Heart right ventricle (tissue), 16 donors: Measurements from ENCODE around the gene CDH23. TPM values are rescaled to one million over a fixed set of nuclear protein-coding genes. Genes with fewer than 3 reads are reported as not detected.

ENCODE experiments used
- ATAC-seq, 8 donors: fragments of 200-7000 bp; cut with Tn5 transposase; one replicate each; pipeline ENCODE4 v1.9.1; 2020; ENCODE audit warnings: mild to moderate bottlenecking in 8 of 8, moderate library complexity in 8 of 8, moderate number of reproducible peaks in 1 of 8
- DNase-seq, 2 donors: peaks; one replicate each; pipeline ENCODE4 v3.0.0-alpha.2; 2020
- H3K27ac ChIP-seq, 10 donors: fragments of 200-600 bp; sonication (generic) in 2 of 10; one replicate each; pipeline versions ENCODE4 v1.5.0 to v1.8.0; 2020 to 2022; ENCODE audit warnings: mild to moderate bottlenecking in 3 of 10
- H3K27me3 ChIP-seq, 7 donors: fragments of 200-600 bp; one replicate each; pipeline ENCODE4 v1.8.0; 2021 to 2022; ENCODE audit warnings: mild to moderate bottlenecking in 2 of 7
- H3K36me3 ChIP-seq, 9 donors: fragments of 200-600 bp; sonication (generic) in 1 of 9; one replicate each; pipeline versions ENCODE4 v1.5.0 to v1.8.0; 2020 to 2022; ENCODE audit warnings: mild to moderate bottlenecking in 2 of 9
- H3K4me1 ChIP-seq, 9 donors: fragments of 200-600 bp; sonication (generic) in 1 of 9; one replicate each; pipeline versions ENCODE4 v1.5.0 to v1.8.0; 2020 to 2022; ENCODE audit warnings: mild to moderate bottlenecking in 4 of 9
- H3K4me3 ChIP-seq, 10 donors: fragments of 200-600 bp; sonication (generic) in 2 of 10; one replicate each; pipeline versions ENCODE4 v1.5.0 to v1.8.0; 2020 to 2022; ENCODE audit warnings: mild to moderate bottlenecking in 7 of 10, moderate library complexity in 2 of 10
- H3K9me3 ChIP-seq, 11 donors: fragments of 200-600 bp in 10 of 11; sonication (generic) in 2 of 11; one replicate each; pipeline versions ENCODE4 v1.5.0 to v1.8.0; 2013 to 2022; ENCODE audit warnings: mild to moderate bottlenecking in 2 of 11, control low read depth in 1 of 11, moderate library complexity in 1 of 11
- WGBS, 2 donors: extraction: QIAGEN DNeasy Blood & Tissue Kit; methylation state at CpG; one replicate each; pipeline ENCODE4 v1.1.7; 2013; ENCODE audit warnings: inconsistent platforms in 1 of 2; 5-methylcytosine and 5-hydroxymethylcytosine counted together
- intact Hi-C, 10 donors: fragments of 100-400 bp; cut with DNase I; formaldehyde crosslinking; loops; one replicate each; pipeline versions ENCODE4 v1.11.1 to v1.14.2; 2022
- polyA plus RNA-seq, 2 donors: library from polyadenylated mRNA; stranded (reverse); fragments of 200-250 nt; gene quantifications; one replicate each; pipeline ENCODE4 v1.2.3, GENCODE V29; 2013
- total RNA-seq, 10 donors: library from RNA; stranded (reverse); fragmentation: NEBNext Ultra II Directional in 3 of 10; extraction: Animal tissue kit (Norgen Biotek cat#: 25700) in 3 of 10; gene quantifications; one replicate each; pipeline versions ENCODE4 v1.2.1 to v1.2.4, GENCODE V29; 2021 to 2023
- TF ChIP-seq, protein P1 (sequence below), 9 donors: fragments of 200-600 bp; sonication (generic) in 2 of 9; IDR thresholded peaks; one replicate each; pipeline versions ENCODE4 v1.5.0 to v1.8.0; 2021 to 2022; ENCODE audit warnings: antibody characterized with exemption in 9 of 9, mild to moderate bottlenecking in 5 of 9, moderate library complexity in 1 of 9
- donor health status: Arrhythmogenic right ventricular cardiomyopathy.
- donor health status: ischemic (EF 13 %, LVEDD 7.1; RV severe dilation, severe dysfunction).
- donor health status: healthy with polysubstance abuse.
- donor health status: DM: no; HTN: yes; CAD: no.
- donor health status: DM: no; HTN: no; CAD: no.
- donor health status: ischemic (EF 25% LVEDD 6.9; RV normal size, moderate dysfunction).
- donor health status: ischemic (EF 25% LVEDD 5.7; RV mildly dilated, moderate dysfunction).
- donor health status: healthy.
- donor health status: DM: yes; HTN: yes; CAD: no.
- donor health status: Ischemic cardiomyopathy.
- donor health status: ischemic (EF 35%, LVEDD 5.7; RV mildly dilated, moderate dysfunction).
- donor health status: nonischemic (EF 11% LVEDD 7.7; RV severe dilation, severe dysfunction).
- donor health status: DM: yes; HTN: yes; CAD: no.
- donor health status: PGD.
- donor health status: ischemic (EF 29% LVEDD 5.4; RV normal size, mild dysfunction).
- donor health status: nonischemic (EF 23%, LVEDD 6.1; RV moderate dilation, normal function).

The CDH23 gene
- total and polyA plus RNA-seq, 12 donors, result 1.1 to 7.7 (median 4.6) TPM

DNA sequence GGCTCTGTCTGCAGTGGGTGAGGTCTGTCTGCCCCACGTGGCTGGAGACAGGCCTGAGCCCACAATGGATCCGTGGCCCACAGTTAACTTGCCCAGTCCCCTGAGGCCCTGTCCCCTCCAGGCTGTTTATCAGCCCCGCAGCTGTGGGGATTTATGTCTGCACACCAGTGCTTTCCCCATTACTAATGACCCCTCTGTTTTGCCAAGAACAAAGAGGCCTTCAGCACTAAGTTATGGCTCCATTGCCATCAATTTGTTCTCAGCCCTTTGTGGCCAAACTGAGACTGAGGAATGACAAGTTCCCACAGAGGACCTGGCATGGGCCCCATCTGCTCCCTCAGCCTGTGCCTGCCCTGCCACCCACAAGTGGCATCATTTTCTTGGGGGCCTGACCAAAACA, 184.7 kb downstream of the CDH23 start:
- no peak for DNase-seq
- peak in 1 of 8 donors; percentile 5 for ATAC-seq
- intact Hi-C loops, result loop anchor here in 1 of 10 donors (2.0 kb wide), 1 partner anchor 27 kb away; no protein-coding TSS in a partner anchor
- Histone ChIP-seq H3K27me3 (peaks cover 0 to 8% (median 0%) of the 10 kb centered on the region in 7 donors), H3K27ac (no peak overlapping the region), H3K4me1 (no peaks in the 10 kb centered on the region), H3K36me3 (no peaks in the 10 kb centered on the region), H3K9me3 (no peaks in the 10 kb centered on the region), H3K4me3 (no peak overlapping the region)
- TF ChIP-seq, protein P1, sequence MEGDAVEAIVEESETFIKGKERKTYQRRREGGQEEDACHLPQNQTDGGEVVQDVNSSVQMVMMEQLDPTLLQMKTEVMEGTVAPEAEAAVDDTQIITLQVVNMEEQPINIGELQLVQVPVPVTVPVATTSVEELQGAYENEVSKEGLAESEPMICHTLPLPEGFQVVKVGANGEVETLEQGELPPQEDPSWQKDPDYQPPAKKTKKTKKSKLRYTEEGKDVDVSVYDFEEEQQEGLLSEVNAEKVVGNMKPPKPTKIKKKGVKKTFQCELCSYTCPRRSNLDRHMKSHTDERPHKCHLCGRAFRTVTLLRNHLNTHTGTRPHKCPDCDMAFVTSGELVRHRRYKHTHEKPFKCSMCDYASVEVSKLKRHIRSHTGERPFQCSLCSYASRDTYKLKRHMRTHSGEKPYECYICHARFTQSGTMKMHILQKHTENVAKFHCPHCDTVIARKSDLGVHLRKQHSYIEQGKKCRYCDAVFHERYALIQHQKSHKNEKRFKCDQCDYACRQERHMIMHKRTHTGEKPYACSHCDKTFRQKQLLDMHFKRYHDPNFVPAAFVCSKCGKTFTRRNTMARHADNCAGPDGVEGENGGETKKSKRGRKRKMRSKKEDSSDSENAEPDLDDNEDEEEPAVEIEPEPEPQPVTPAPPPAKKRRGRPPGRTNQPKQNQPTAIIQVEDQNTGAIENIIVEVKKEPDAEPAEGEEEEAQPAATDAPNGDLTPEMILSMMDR (IDR thresholded peaks at IDR 0.05), result no peak
- 76 to 78% methylated on average over 3 of the region's 3 CpGs for WGBS, 2 donors

DNA sequence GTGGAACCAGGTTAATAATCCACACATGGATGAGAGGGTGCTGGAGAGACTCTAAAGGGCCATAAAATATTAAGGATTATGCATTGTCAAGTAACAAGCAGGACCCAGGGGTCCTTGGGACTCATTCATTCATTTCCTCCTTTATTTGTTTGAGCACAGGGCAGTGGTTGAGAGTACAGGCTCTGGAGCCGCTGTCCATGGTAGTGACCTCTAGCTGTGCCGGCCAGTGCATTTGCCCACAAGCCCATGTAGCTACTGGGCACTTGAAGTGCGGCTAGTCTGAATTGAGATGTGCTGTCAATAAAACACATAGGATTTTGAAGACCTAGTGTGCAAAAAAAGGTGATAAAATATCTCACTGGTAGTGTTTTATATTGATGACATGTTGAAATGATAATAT, 185.3 kb downstream of the CDH23 start:
- TF ChIP-seq, protein P1 (IDR thresholded peaks at IDR 0.05), result no peak
- H3K36me3 ChIP-seq, result no peaks in the 10 kb centered on the region
- peak in 3 of 8 donors; percentile 55 to 69 (median 68) for ATAC-seq
- H3K4me1 ChIP-seq, result no peaks in the 10 kb centered on the region
- peak in 1 of 2 donors; percentile 24 for DNase-seq
- peaks cover 0 to 8% (median 0%) of the 10 kb centered on the region in 7 donors for H3K27me3 ChIP-seq
- WGBS, 2 donors, result 54 to 56% methylated on average over 3 of the region's 3 CpGs
- intact Hi-C loops, result no loop called here
- no peak overlapping the region for H3K4me3 ChIP-seq
- no peak overlapping the region for H3K27ac ChIP-seq
- no peaks in the 10 kb centered on the region for H3K9me3 ChIP-seq

DNA sequence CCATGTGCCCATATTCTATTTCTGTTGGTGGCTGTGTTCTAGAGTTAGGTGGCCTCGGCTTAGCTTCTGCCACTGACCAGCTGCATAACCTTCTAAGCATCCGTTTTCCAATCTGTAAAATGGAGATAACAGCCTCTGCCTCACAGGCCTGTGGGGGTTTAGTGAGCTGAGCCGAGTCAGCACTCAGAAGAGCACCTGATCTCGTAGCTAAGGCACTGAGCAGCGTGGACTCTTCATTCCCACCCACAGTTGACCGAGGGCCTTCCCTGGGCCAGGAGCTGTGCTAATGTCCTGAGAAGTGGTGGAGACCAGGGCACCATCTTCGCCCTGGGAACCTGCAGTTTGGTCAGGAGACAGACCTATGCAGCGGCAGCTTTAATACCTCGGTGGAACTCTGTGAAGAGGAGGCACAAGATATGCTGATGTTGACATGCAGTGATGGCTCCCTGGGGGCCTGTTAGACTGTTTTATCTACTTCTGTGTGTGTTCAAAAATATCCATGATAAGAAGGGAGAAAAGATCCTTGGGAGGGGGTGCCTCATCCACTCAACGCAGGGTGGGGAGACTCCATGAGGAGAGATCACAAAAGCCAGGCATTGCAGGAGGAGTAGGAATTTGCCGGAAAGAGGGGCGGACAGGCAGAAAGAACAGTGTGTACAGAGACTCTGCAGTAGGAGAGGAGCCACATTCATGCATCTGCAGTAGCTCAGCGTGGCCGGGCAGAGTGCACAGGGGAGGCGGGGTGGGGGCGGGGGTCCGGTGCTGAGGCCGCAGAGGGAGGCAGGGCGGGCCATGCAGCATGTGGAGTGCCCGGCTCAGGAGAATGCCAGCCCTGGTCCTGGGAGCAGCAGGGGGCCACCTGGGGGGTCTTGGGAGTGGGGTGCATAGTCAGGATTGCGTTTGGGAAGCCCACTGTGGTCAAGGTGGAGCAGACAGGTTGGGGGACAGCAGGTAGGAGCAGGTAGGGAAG, 186.1 kb downstream of the CDH23 start:
- ATAC-seq, result no peak
- Histone ChIP-seq H3K27me3 (peaks cover 0 to 8% (median 3%) of the 10 kb centered on the region in 7 donors), H3K9me3 (no peaks in the 10 kb centered on the region), H3K36me3 (no peaks in the 10 kb centered on the region), H3K4me3 (no peak overlapping the region), H3K27ac (no peak overlapping the region), H3K4me1 (no peaks in the 10 kb centered on the region)
- TF ChIP-seq, protein P1 (IDR thresholded peaks at IDR 0.05), result no peak
- WGBS, 2 donors, result 62 to 72% methylated on average over 21 of the region's 21 CpGs
- intact Hi-C loops, result no loop called here
- no peak for DNase-seq

DNA sequence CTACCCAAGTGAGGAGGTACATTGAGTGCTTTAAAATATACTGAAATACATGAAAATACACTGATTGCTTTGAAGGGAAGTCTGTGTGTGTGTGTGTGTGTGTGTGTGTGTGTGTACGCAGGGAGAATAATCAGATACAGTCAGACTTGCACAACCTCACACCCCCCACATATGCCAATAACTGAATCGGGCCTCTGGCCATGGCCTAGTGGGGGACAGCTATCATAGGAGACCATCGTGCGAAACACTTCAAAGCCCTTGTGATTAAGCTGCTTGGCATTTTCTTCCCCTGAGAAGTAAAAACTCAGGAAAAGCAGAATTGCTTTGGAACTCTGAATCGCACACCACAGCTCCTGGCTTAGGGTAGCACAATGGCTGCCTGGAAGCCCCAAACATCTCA, 187.7 kb downstream of the CDH23 start:
- TF ChIP-seq, protein P1 (IDR thresholded peaks at IDR 0.05), result no peak
- ATAC-seq (no peak), DNase-seq (no peak)
- intact Hi-C loops, result no loop called here
- H3K4me1 ChIP-seq, result no peaks in the 10 kb centered on the region
- no peak overlapping the region for H3K4me3 ChIP-seq
- no peak overlapping the region for H3K27ac ChIP-seq
- H3K27me3 ChIP-seq, result peaks cover 0 to 15% (median 4%) of the 10 kb centered on the region in 7 donors
- no peaks in the 10 kb centered on the region for H3K9me3 ChIP-seq
- no peaks in the 10 kb centered on the region for H3K36me3 ChIP-seq
- 68 to 83% methylated on average over 5 of the region's 5 CpGs for WGBS, 2 donors
